ENCODE results near the gene ZDHHC17. TPM values are rescaled to one million over a fixed set of nuclear protein-coding genes. Genes with fewer than 3 reads are reported as not detected.

Gene ZDHHC17
- total and polyA plus RNA-seq, 2 of the 13 experiments (the other 11 are each of a cell fraction or from before 2014, with no cell fraction given): 36.7 to 38.5 TPM

DNA sequence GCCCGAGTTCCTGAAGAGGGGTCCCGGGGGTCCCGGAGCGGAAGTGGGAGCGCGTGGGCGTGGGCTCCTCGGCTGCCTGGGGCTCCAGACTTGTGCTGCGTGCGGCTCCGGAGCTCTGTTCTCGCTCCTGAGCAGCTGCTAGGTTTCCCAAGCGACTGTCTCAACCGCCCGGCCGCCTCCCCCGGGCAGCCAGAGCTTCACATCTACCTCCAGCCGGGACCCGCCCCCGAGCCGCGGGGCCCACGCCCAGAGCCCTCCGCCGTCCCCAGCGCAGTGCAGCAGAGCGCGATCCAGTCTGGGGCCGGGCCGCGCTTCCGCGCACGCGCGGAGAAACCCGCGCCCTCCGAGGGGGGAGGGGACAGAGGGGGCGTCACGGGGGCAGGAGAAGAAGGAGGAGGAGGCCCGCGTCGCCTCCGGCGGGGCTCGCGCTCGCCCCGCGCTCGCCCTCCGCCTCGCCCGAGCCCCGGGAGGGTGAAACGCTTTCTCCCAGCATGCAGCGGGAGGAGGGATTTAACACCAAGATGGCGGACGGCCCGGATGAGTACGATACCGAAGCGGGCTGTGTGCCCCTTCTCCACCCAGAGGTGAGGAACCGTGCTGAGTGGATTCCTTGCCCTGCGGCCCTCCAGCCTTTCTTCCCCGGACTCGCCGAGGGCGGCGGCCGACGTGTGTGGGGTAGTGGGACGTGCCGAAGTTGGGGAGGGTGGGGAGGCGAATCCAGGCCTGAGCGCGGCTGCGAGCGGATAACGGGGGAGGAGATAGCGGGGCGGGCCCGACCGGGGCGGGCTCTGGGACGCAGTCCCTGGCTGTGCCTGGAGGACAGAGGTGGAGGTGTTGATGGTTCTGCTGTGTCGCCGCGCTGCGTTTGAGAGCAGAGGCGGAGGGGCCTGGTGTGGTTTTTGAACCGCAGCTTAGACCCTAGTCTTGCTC, at the start of gene ZDHHC17 (continued):
- TF ChIP-seq MNT (IDR thresholded peaks at IDR 0.05): no peak
- peak; percentile 76; the same call in 1 of the 2 replicates for TF ChIP-seq CBFB (CRISPR knock-in tag; IDR thresholded peaks at IDR 0.05)
- TF ChIP-seq ZNF431 (CRISPR knock-in tag; IDR thresholded peaks at IDR 0.05; ENCODE audit: borderline replicate concordance, low read depth): no peak
- no peak for TF ChIP-seq KLF15 (CRISPR knock-in tag; IDR thresholded peaks at IDR 0.05; ENCODE audit: borderline replicate concordance)
- peak; percentile 92 for TF ChIP-seq FOXC1 (CRISPR knock-in tag; IDR thresholded peaks at IDR 0.05; ENCODE audit: borderline replicate concordance)
- no peak for TF ChIP-seq ARNT2 (CRISPR knock-in tag; IDR thresholded peaks at IDR 0.05; ENCODE audit: low read depth)
- TF ChIP-seq SNAI1 (CRISPR knock-in tag; IDR thresholded peaks at IDR 0.05; ENCODE audit: borderline replicate concordance): no peak
- TF ChIP-seq ZNF75D (CRISPR knock-in tag; IDR thresholded peaks at IDR 0.05; ENCODE audit: borderline replicate concordance): no peak
- TF ChIP-seq ZNF720 (CRISPR knock-in tag; IDR thresholded peaks at IDR 0.05): no peak
- no peak for TF ChIP-seq PPARG (CRISPR knock-in tag; conservative IDR thresholded peaks at IDR 0.05)
- no peak for TF ChIP-seq ZNF124 (CRISPR knock-in tag; IDR thresholded peaks at IDR 0.05)
- TF ChIP-seq GFI1 (CRISPR knock-in tag; IDR thresholded peaks at IDR 0.05; ENCODE audit: borderline replicate concordance): 0 out of 2 replicates have a peak, but pooled peaks have one; percentile 17
- TF ChIP-seq SIX1 (CRISPR knock-in tag; IDR thresholded peaks at IDR 0.05; ENCODE audit: borderline replicate concordance): no peak
- TF ChIP-seq SNRNP70 (IDR thresholded peaks at IDR 0.05; ENCODE audit: low read depth, low read length): no peak
- no peak for TF ChIP-seq ZEB1 (IDR thresholded peaks at IDR 0.05; ENCODE audit: insufficient replicate concordance, low read depth)
- TF ChIP-seq RBM22 (optimal IDR thresholded peaks at IDR 0.05; ENCODE audit: low read length): no peak
- TF ChIP-seq, protein P1, sequence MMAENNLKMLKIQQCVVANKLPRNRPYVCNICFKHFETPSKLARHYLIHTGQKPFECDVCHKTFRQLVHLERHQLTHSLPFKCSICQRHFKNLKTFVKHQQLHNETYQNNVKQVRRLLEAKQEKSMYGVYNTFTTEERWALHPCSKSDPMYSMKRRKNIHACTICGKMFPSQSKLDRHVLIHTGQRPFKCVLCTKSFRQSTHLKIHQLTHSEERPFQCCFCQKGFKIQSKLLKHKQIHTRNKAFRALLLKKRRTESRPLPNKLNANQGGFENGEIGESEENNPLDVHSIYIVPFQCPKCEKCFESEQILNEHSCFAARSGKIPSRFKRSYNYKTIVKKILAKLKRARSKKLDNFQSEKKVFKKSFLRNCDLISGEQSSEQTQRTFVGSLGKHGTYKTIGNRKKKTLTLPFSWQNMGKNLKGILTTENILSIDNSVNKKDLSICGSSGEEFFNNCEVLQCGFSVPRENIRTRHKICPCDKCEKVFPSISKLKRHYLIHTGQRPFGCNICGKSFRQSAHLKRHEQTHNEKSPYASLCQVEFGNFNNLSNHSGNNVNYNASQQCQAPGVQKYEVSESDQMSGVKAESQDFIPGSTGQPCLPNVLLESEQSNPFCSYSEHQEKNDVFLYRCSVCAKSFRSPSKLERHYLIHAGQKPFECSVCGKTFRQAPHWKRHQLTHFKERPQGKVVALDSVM (CRISPR knock-in tag; IDR thresholded peaks at IDR 0.05): no peak; the same call in 1 of the 2 replicates
- TF ChIP-seq, protein P2, sequence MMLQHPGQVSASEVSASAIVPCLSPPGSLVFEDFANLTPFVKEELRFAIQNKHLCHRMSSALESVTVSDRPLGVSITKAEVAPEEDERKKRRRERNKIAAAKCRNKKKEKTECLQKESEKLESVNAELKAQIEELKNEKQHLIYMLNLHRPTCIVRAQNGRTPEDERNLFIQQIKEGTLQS (CRISPR knock-in tag; IDR thresholded peaks at IDR 0.05): no peak
- TF ChIP-seq, protein P3, sequence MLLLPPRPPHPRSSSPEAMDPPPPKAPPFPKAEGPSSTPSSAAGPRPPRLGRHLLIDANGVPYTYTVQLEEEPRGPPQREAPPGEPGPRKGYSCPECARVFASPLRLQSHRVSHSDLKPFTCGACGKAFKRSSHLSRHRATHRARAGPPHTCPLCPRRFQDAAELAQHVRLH (CRISPR knock-in tag; IDR thresholded peaks at IDR 0.05; ENCODE audit: borderline replicate concordance, low read depth): peak; percentile 84
- no peak for TF ChIP-seq ZNF224 (CRISPR knock-in tag; IDR thresholded peaks at IDR 0.05)
- TF ChIP-seq, protein P4, sequence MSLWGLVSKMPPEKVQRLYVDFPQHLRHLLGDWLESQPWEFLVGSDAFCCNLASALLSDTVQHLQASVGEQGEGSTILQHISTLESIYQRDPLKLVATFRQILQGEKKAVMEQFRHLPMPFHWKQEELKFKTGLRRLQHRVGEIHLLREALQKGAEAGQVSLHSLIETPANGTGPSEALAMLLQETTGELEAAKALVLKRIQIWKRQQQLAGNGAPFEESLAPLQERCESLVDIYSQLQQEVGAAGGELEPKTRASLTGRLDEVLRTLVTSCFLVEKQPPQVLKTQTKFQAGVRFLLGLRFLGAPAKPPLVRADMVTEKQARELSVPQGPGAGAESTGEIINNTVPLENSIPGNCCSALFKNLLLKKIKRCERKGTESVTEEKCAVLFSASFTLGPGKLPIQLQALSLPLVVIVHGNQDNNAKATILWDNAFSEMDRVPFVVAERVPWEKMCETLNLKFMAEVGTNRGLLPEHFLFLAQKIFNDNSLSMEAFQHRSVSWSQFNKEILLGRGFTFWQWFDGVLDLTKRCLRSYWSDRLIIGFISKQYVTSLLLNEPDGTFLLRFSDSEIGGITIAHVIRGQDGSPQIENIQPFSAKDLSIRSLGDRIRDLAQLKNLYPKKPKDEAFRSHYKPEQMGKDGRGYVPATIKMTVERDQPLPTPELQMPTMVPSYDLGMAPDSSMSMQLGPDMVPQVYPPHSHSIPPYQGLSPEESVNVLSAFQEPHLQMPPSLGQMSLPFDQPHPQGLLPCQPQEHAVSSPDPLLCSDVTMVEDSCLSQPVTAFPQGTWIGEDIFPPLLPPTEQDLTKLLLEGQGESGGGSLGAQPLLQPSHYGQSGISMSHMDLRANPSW (CRISPR knock-in tag; IDR thresholded peaks at IDR 0.05; ENCODE audit: borderline replicate concordance): no peak
- TF ChIP-seq ELF3 (CRISPR knock-in tag; IDR thresholded peaks at IDR 0.05): no peak

All from HepG2 (cell line).